CD4-positive, CD25-positive, alpha-beta regulatory T cell (primary cell): ENCODE data around the gene CHIT1. TPM values are rescaled to one million over a fixed set of nuclear protein-coding genes. Genes with fewer than 3 reads are reported as not detected.

Experiments used
- ATAC-seq, 2 donors: fragments of 150-1000 bp; cut with Tn5 transposase; one replicate each; pipeline ENCODE4 v1.10.0; 2021; ENCODE audit warnings: low read depth in 2 of 2, moderate number of reproducible peaks in 2 of 2, moderate library complexity in 1 of 2
- DNase-seq, 3 donors: peaks; one replicate each; pipeline versions ENCODE4 v3.0.0 to v3.0.0-alpha.2; 2012 to 2022; ENCODE audit warnings: mixed read lengths in 1 of 3
- H3K27ac ChIP-seq: one replicate; pipeline ENCODE4 v1.7.0; 2013; ENCODE audit warnings: mild to moderate bottlenecking, low read length; ENCODE audit not compliant: insufficient read depth, poor library complexity, severe bottlenecking
- H3K27me3 ChIP-seq: one replicate; pipeline ENCODE4 v1.7.0; 2013; ENCODE audit warnings: low read length; ENCODE audit not compliant: control insufficient read depth, insufficient read depth
- H3K36me3 ChIP-seq: one replicate; pipeline ENCODE4 v1.7.0; 2013; ENCODE audit warnings: mild to moderate bottlenecking, low read length, moderate library complexity; ENCODE audit not compliant: control insufficient read depth, insufficient read depth
- H3K4me1 ChIP-seq: 2 replicates; pipeline ENCODE4 v1.7.0; 2013; ENCODE audit warnings: mild to moderate bottlenecking, low read length; ENCODE audit not compliant: insufficient read depth, control insufficient read depth, poor library complexity, severe bottlenecking
- H3K4me3 ChIP-seq: one replicate; pipeline ENCODE4 v1.7.0; 2013; ENCODE audit warnings: low read depth, mild to moderate bottlenecking, low read length, moderate library complexity
- H3K9me3 ChIP-seq, 2 experiments: 1 replicate in 1 of 2; 2 replicates in 1 of 2; pipeline ENCODE4 v1.7.0; 2013; ENCODE audit warnings: low read length in 2 of 2, mild to moderate bottlenecking in 1 of 2, moderate library complexity in 1 of 2; ENCODE audit not compliant: control insufficient read depth in 2 of 2
- H3K27ac Mint-ChIP-seq, 3 donors: one replicate each; pipeline ENCODE4 v1.8.0; 2020 to 2022; ENCODE audit warnings: mild to moderate bottlenecking in 3 of 3, mixed read lengths in 3 of 3, moderate library complexity in 2 of 3
- H3K27me3 Mint-ChIP-seq: one replicate; pipeline ENCODE4 v1.8.0; 2022; ENCODE audit warnings: mild to moderate bottlenecking, mixed read lengths
- H3K36me3 Mint-ChIP-seq: one replicate; pipeline ENCODE4 v1.8.0; 2020; ENCODE audit warnings: mixed read lengths
- H3K4me1 Mint-ChIP-seq, 4 donors: one replicate each; pipeline ENCODE4 v1.8.0; 2020 to 2022; ENCODE audit warnings: mixed read lengths in 4 of 4, mild to moderate bottlenecking in 1 of 4
- H3K4me3 Mint-ChIP-seq, 4 donors: one replicate each; pipeline ENCODE4 v1.8.0; 2020 to 2022; ENCODE audit warnings: mild to moderate bottlenecking in 4 of 4, mixed read lengths in 4 of 4, moderate library complexity in 3 of 4
- H3K9me3 Mint-ChIP-seq, 7 donors: one replicate each; pipeline ENCODE4 v1.8.0; 2020 to 2022; ENCODE audit warnings: mixed read lengths in 7 of 7, mild to moderate bottlenecking in 3 of 7, moderate library complexity in 2 of 7
- polyA plus RNA-seq, 4 donors: library from polyadenylated mRNA; unstranded; fragments of 300-500 nt; fragmentation: Illumina TruSeq; gene quantifications; one replicate each; pipeline ENCODE4 v1.2.3, GENCODE V29; 2021
- total RNA-seq: library from RNA; stranded (reverse); gene quantifications from one replicate; pipeline ENCODE4 v1.2.3, GENCODE V29; 2022

The CHIT1 gene
- total and polyA plus RNA-seq, 5 donors from 2014 or later, result 0.17 TPM; not detected in 4

GRCh38 chr1:203181586-203182386 lies 47.7 kb downstream of the CHIT1 start:
- H3K4me1 ChIP-seq, result no peaks in the 10 kb centered on the region
- Mint-ChIP-seq H3K27ac (no peak overlapping the region), H3K4me3 (no peak overlapping the region), H3K36me3 (no peaks in the 10 kb centered on the region), H3K27me3 (peaks cover 11% of the 10 kb centered on the region), H3K9me3 (no peaks in the 10 kb centered on the region), H3K4me1 (no peaks in the 10 kb centered on the region)
- H3K27me3 ChIP-seq, result no peaks in the 10 kb centered on the region
- DNase-seq, result no peak
- H3K27ac ChIP-seq, result no peak overlapping the region
- no peaks in the 10 kb centered on the region for H3K9me3 ChIP-seq
- no peaks in the 10 kb centered on the region for H3K36me3 ChIP-seq
- H3K4me3 ChIP-seq, result no peak overlapping the region
- no peak for ATAC-seq

GRCh38 chr1:203180611-203181330 lies 48.7 kb downstream of the CHIT1 start:
- Mint-ChIP-seq H3K4me3 (no peak overlapping the region), H3K9me3 (no peaks in the 10 kb centered on the region), H3K27me3 (peaks cover 5% of the 10 kb centered on the region), H3K36me3 (no peaks in the 10 kb centered on the region), H3K27ac (no peak overlapping the region), H3K4me1 (no peaks in the 10 kb centered on the region)
- no peaks in the 10 kb centered on the region for H3K36me3 ChIP-seq
- no peaks in the 10 kb centered on the region for H3K27me3 ChIP-seq
- no peak for DNase-seq
- ATAC-seq, result no peak
- H3K27ac ChIP-seq, result no peak overlapping the region
- H3K4me1 ChIP-seq, result no peaks in the 10 kb centered on the region
- no peak overlapping the region for H3K4me3 ChIP-seq
- no peaks in the 10 kb centered on the region for H3K9me3 ChIP-seq

- no peaks in the 10 kb centered on the region for H3K9me3 ChIP-seq
- ATAC-seq, result no peak
- DNase-seq, result no peak
- Mint-ChIP-seq H3K27ac (no peak overlapping the region), H3K9me3 (no peaks in the 10 kb centered on the region), H3K4me1 (no peaks in the 10 kb centered on the region), H3K4me3 (no peak overlapping the region), H3K36me3 (no peaks in the 10 kb centered on the region), H3K27me3 (peaks cover 5% of the 10 kb centered on the region)
- H3K4me1 ChIP-seq, result no peaks in the 10 kb centered on the region
- H3K36me3 ChIP-seq, result no peaks in the 10 kb centered on the region
- no peak overlapping the region for H3K27ac ChIP-seq
- no peak overlapping the region for H3K4me3 ChIP-seq
- no peaks in the 10 kb centered on the region for H3K27me3 ChIP-seq
Observed at GRCh38 chr1:203179667-203180005, 49.8 kb downstream of the CHIT1 start.

GRCh38 chr1:203178821-203179666 lies 50.4 kb downstream of the CHIT1 start:
- Histone ChIP-seq H3K27me3 (no peaks in the 10 kb centered on the region), H3K9me3 (no peaks in the 10 kb centered on the region), H3K4me1 (no peaks in the 10 kb centered on the region), H3K4me3 (no peak overlapping the region), H3K27ac (no peak overlapping the region), H3K36me3 (no peaks in the 10 kb centered on the region)
- ATAC-seq (no peak), DNase-seq (no peak)
- Mint-ChIP-seq H3K27me3 (peaks cover 9% of the 10 kb centered on the region), H3K4me3 (no peak overlapping the region), H3K9me3 (no peaks in the 10 kb centered on the region), H3K36me3 (no peaks in the 10 kb centered on the region), H3K27ac (no peak overlapping the region), H3K4me1 (no peaks in the 10 kb centered on the region)

GRCh38 chr1:203178083-203178482 lies 51.4 kb downstream of the CHIT1 start:
- no peak overlapping the region for H3K27ac ChIP-seq
- Mint-ChIP-seq H3K27me3 (peaks cover 9% of the 10 kb centered on the region), H3K27ac (no peak overlapping the region), H3K36me3 (no peaks in the 10 kb centered on the region), H3K4me3 (no peak overlapping the region), H3K9me3 (no peaks in the 10 kb centered on the region), H3K4me1 (no peaks in the 10 kb centered on the region)
- H3K4me1 ChIP-seq, result no peaks in the 10 kb centered on the region
- no peaks in the 10 kb centered on the region for H3K36me3 ChIP-seq
- ATAC-seq (no peak), DNase-seq (no peak)
- no peaks in the 10 kb centered on the region for H3K9me3 ChIP-seq
- H3K4me3 ChIP-seq, result no peak overlapping the region
- H3K27me3 ChIP-seq, result no peaks in the 10 kb centered on the region

GRCh38 chr1:203177470-203178039 lies 51.9 kb downstream of the CHIT1 start:
- Mint-ChIP-seq H3K27ac (no peak overlapping the region), H3K9me3 (no peaks in the 10 kb centered on the region), H3K36me3 (no peaks in the 10 kb centered on the region), H3K4me3 (no peak overlapping the region), H3K27me3 (peaks cover 9% of the 10 kb centered on the region), H3K4me1 (no peaks in the 10 kb centered on the region)
- Histone ChIP-seq H3K4me3 (no peak overlapping the region), H3K4me1 (no peaks in the 10 kb centered on the region), H3K27me3 (no peaks in the 10 kb centered on the region), H3K27ac (no peak overlapping the region), H3K36me3 (no peaks in the 10 kb centered on the region), H3K9me3 (no peaks in the 10 kb centered on the region)
- no peak for ATAC-seq
- DNase-seq, result no peak

GRCh38 chr1:203177036-203177405 lies 52.5 kb downstream of the CHIT1 start:
- ATAC-seq, result no peak
- H3K4me1 Mint-ChIP-seq, result no peaks in the 10 kb centered on the region
- H3K27ac ChIP-seq, result no peak overlapping the region
- no peaks in the 10 kb centered on the region for H3K36me3 Mint-ChIP-seq
- no peak overlapping the region for H3K27ac Mint-ChIP-seq
- H3K27me3 Mint-ChIP-seq, result peaks cover 9% of the 10 kb centered on the region
- H3K4me3 Mint-ChIP-seq, result no peak overlapping the region
- no peaks in the 10 kb centered on the region for H3K9me3 Mint-ChIP-seq
- DNase-seq, result no peak
- H3K4me1 ChIP-seq, result no peaks in the 10 kb centered on the region
- no peaks in the 10 kb centered on the region for H3K9me3 ChIP-seq
- H3K4me3 ChIP-seq, result no peak overlapping the region
- no peaks in the 10 kb centered on the region for H3K27me3 ChIP-seq
- no peaks in the 10 kb centered on the region for H3K36me3 ChIP-seq
